Measurements from ENCODE around the gene IFRD1. TPM values are rescaled to one million over a fixed set of nuclear protein-coding genes. Genes with fewer than 3 reads are reported as not detected.
"Not testable (repeated sequence)": the region's sequence is repeated elsewhere in the genome, so short reads cannot be mapped to it uniquely, and the experiment has no call there.

Gene IFRD1
- total RNA-seq, 1 donor from 2014 or later, result 168 TPM

GRCh38 chr7:112511451-112512202, 61.4 kb downstream of the IFRD1 start:
- Mint-ChIP-seq H3K4me3 (ENCODE audit: unreplicated experiment) (no peak overlapping the region), H3K4me1 (ENCODE audit: low read depth, unreplicated experiment) (peaks cover 12% of the 10 kb centered on the region), H3K36me3 (ENCODE audit: unreplicated experiment) (no peaks in the 10 kb centered on the region), H3K27me3 (ENCODE audit: unreplicated experiment) (no peaks in the 10 kb centered on the region), H3K27ac (ENCODE audit: unreplicated experiment) (no peak overlapping the region), H3K9me3 (ENCODE audit: unreplicated experiment) (peaks cover 2% of the 10 kb centered on the region)
- TF ChIP-seq, protein P1, sequence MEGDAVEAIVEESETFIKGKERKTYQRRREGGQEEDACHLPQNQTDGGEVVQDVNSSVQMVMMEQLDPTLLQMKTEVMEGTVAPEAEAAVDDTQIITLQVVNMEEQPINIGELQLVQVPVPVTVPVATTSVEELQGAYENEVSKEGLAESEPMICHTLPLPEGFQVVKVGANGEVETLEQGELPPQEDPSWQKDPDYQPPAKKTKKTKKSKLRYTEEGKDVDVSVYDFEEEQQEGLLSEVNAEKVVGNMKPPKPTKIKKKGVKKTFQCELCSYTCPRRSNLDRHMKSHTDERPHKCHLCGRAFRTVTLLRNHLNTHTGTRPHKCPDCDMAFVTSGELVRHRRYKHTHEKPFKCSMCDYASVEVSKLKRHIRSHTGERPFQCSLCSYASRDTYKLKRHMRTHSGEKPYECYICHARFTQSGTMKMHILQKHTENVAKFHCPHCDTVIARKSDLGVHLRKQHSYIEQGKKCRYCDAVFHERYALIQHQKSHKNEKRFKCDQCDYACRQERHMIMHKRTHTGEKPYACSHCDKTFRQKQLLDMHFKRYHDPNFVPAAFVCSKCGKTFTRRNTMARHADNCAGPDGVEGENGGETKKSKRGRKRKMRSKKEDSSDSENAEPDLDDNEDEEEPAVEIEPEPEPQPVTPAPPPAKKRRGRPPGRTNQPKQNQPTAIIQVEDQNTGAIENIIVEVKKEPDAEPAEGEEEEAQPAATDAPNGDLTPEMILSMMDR (IDR thresholded peaks at IDR 0.05; ENCODE audit: partially characterized antibody, unreplicated experiment), result no peak
- DNase-seq, result peak; percentile 45

DNA sequence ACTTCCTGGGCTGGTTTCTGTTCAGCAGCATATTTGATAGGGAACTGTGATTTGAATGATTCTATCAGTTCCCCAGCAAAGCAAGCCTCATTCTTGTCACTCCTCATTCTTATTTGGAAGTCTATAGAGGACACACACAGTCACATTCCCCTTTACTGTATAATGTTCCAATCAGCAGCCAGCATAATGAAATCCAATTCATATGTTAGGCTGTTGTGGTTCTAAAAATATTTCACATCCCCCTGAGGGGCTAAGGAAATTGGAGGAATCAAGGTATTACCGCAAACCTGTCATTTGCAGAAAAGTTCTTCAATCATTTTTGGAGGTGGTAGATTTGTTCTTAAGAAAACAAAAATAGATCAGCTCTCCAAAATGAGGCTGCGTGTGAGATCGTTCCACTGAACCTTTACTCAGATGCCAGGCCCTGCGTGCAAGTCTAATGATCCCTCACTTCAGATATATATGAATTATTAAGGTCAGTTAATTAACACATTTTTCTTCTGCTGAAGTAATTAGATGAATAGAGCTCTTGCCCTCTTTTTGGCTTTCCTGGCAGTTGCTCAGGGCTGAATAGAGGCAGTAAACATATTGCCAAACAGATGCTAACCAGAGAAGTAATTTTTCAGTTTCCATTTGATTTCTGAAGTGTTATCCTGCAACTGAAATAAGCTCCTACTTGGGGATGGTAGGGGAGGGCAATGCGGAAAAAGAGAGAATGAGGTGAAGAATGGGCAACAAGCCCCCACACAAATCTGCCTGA, 62.4 kb downstream of the IFRD1 start:
- no peak overlapping the region for H3K4me3 Mint-ChIP-seq (ENCODE audit: unreplicated experiment)
- H3K27me3 Mint-ChIP-seq (ENCODE audit: unreplicated experiment), result no peaks in the 10 kb centered on the region
- no peak for DNase-seq
- H3K4me1 Mint-ChIP-seq (ENCODE audit: low read depth, unreplicated experiment), result peaks cover 12% of the 10 kb centered on the region
- TF ChIP-seq, protein P1 (IDR thresholded peaks at IDR 0.05; ENCODE audit: partially characterized antibody, unreplicated experiment), result no peak
- no peaks in the 10 kb centered on the region for H3K36me3 Mint-ChIP-seq (ENCODE audit: unreplicated experiment)
- peak overlapping the region; percentile 25 for H3K27ac Mint-ChIP-seq (ENCODE audit: unreplicated experiment)
- peaks cover 2% of the 10 kb centered on the region for H3K9me3 Mint-ChIP-seq (ENCODE audit: unreplicated experiment)

GRCh38 chr7:112515989-112516388, 65.7 kb downstream of the IFRD1 start:
- no peak overlapping the region for H3K27ac Mint-ChIP-seq (ENCODE audit: unreplicated experiment)

GRCh38 chr7:112516418-112516817, 66.2 kb downstream of the IFRD1 start:
- not testable (repeated sequence) for H3K27me3 Mint-ChIP-seq (ENCODE audit: unreplicated experiment); H3K36me3 Mint-ChIP-seq (ENCODE audit: unreplicated experiment); H3K27ac Mint-ChIP-seq (ENCODE audit: unreplicated experiment); H3K9me3 Mint-ChIP-seq (ENCODE audit: unreplicated experiment); DNase-seq; H3K4me1 Mint-ChIP-seq (ENCODE audit: low read depth, unreplicated experiment); H3K4me3 Mint-ChIP-seq (ENCODE audit: unreplicated experiment)

More at GRCh38 chr7:112515989-112516388, 65.7 kb downstream of the IFRD1 start:
- no peaks in the 10 kb centered on the region for H3K27me3 Mint-ChIP-seq (ENCODE audit: unreplicated experiment)
- DNase-seq, result no peak
- TF ChIP-seq, protein P1 (IDR thresholded peaks at IDR 0.05; ENCODE audit: partially characterized antibody, unreplicated experiment), result no peak
- peaks cover 10% of the 10 kb centered on the region for H3K4me1 Mint-ChIP-seq (ENCODE audit: low read depth, unreplicated experiment)
- H3K4me3 Mint-ChIP-seq (ENCODE audit: unreplicated experiment), result no peak overlapping the region
- H3K36me3 Mint-ChIP-seq (ENCODE audit: unreplicated experiment), result no peaks in the 10 kb centered on the region
- peaks cover 2% of the 10 kb centered on the region for H3K9me3 Mint-ChIP-seq (ENCODE audit: unreplicated experiment)

GRCh38 chr7:112517487-112517886, 67.2 kb downstream of the IFRD1 start:
- no peaks in the 10 kb centered on the region for H3K27me3 Mint-ChIP-seq (ENCODE audit: unreplicated experiment)
- H3K27ac Mint-ChIP-seq (ENCODE audit: unreplicated experiment), result no peak overlapping the region
- H3K4me1 Mint-ChIP-seq (ENCODE audit: low read depth, unreplicated experiment), result peaks cover 7% of the 10 kb centered on the region
- no peak for DNase-seq
- H3K4me3 Mint-ChIP-seq (ENCODE audit: unreplicated experiment), result no peak overlapping the region
- H3K9me3 Mint-ChIP-seq (ENCODE audit: unreplicated experiment), result peaks cover 2% of the 10 kb centered on the region
- TF ChIP-seq, protein P1 (IDR thresholded peaks at IDR 0.05; ENCODE audit: partially characterized antibody, unreplicated experiment), result no peak
- no peaks in the 10 kb centered on the region for H3K36me3 Mint-ChIP-seq (ENCODE audit: unreplicated experiment)

Measured in glutamatergic neuron (in vitro differentiated cells).